Uterus (tissue), 4 donors: ENCODE data around the gene CCSER1. TPM values are rescaled to one million over a fixed set of nuclear protein-coding genes. Genes with fewer than 3 reads are reported as not detected.

Experiments used
- DNase-seq, 2 donors: peaks; one replicate each; pipeline ENCODE4 v3.0.0-alpha.2; 2019 to 2020
- H3K27ac ChIP-seq, 2 donors: fragments of 200-600 bp; sonication (generic); 1 replicate in 1 of 2; 2 replicates in 1 of 2; pipeline ENCODE4 v1.5.1; 2016 to 2018
- H3K27me3 ChIP-seq, 2 donors: fragments of 200-600 bp; sonication (generic); one replicate each; pipeline ENCODE4 v1.5.1; 2018 to 2019; ENCODE audit warnings: control low read depth in 1 of 2
- H3K36me3 ChIP-seq, 2 donors: fragments of 200-600 bp; sonication (generic); one replicate each; pipeline ENCODE4 v1.5.1; 2019; ENCODE audit warnings: control low read depth in 1 of 2
- H3K4me1 ChIP-seq, 2 donors: fragments of 200-600 bp; sonication (generic); one replicate each; pipeline ENCODE4 v1.5.1; 2018 to 2019; ENCODE audit warnings: control low read depth in 1 of 2
- H3K4me3 ChIP-seq, 2 donors: fragments of 200-600 bp; sonication (generic); 1 replicate in 1 of 2; 2 replicates in 1 of 2; pipeline ENCODE4 v1.5.1; 2018 to 2019; ENCODE audit warnings: mild to moderate bottlenecking in 1 of 2
- H3K9me3 ChIP-seq, 2 donors: fragments of 200-600 bp; sonication (generic); one replicate each; pipeline ENCODE4 v1.5.1; 2019; ENCODE audit warnings: control low read depth in 1 of 2
- CTCF ChIP-seq, 4 experiments: fragments of 200-600 bp in 2 of 4; fragments of 450-650 bp in 2 of 4; sonication (generic) in 2 of 4; IDR thresholded peaks; one replicate each; pipeline ENCODE4 v1.5.1; 2016 to 2019; ENCODE audit warnings: antibody characterized with exemption in 4 of 4, mild to moderate bottlenecking in 2 of 4, moderate library complexity in 1 of 4
- POLR2A ChIP-seq, 2 donors: fragments of 450-650 bp; IDR thresholded peaks; one replicate each; pipeline ENCODE4 v1.6.1; 2016; ENCODE audit warnings: antibody characterized with exemption in 2 of 2, mild to moderate bottlenecking in 1 of 2, moderate library complexity in 1 of 2
- intact Hi-C: fragments of 100-400 bp; cut with DNase I; formaldehyde crosslinking; loops from one replicate; pipeline ENCODE4 v1.15.1; 2023; ENCODE audit warnings: low total_unique reads
- total RNA-seq, 4 donors: library from RNA; depleted of rRNA in 3 of 4; stranded (reverse); fragments of >200 nt in 3 of 4; gene quantifications; one replicate each; pipeline versions ENCODE4 v1.1.0 to v1.2.4, GENCODE V29; 2014 to 2023
- donor health status: DM: yes; HTN: yes; CAD: no.

Gene CCSER1
- total RNA-seq, 4 donors from 2014 or later = 2.8 to 54.7 (median 11.9) TPM

GRCh38 chr4:90234916-90235547 is 107.8 kb downstream of the CCSER1 start:
- Histone ChIP-seq H3K27me3 (no peaks in the 10 kb centered on the region), H3K27ac (no peak overlapping the region), H3K9me3 (no peaks in the 10 kb centered on the region), H3K36me3 (no peaks in the 10 kb centered on the region), H3K4me3 (no peak overlapping the region), H3K4me1 (no peaks in the 10 kb centered on the region)
- TF ChIP-seq CTCF (IDR thresholded peaks at IDR 0.05) (no peak), POLR2A (IDR thresholded peaks at IDR 0.05) (no peak)
- intact Hi-C loops = no loop called here
- no peak for DNase-seq

- H3K4me3 ChIP-seq = no peak overlapping the region
- no peaks in the 10 kb centered on the region for H3K36me3 ChIP-seq
- no peaks in the 10 kb centered on the region for H3K27me3 ChIP-seq
- no peaks in the 10 kb centered on the region for H3K4me1 ChIP-seq
- intact Hi-C loops = no loop called here
- DNase-seq = no peak
- H3K27ac ChIP-seq = no peak overlapping the region
- no peak for TF ChIP-seq CTCF (IDR thresholded peaks at IDR 0.05)
- no peak for TF ChIP-seq POLR2A (IDR thresholded peaks at IDR 0.05)
- H3K9me3 ChIP-seq = no peaks in the 10 kb centered on the region
These were observed 110.7 kb downstream of the CCSER1 start for GRCh38 chr4:90237751-90238530.

GRCh38 chr4:90240333-90240732 is 113.1 kb downstream of the CCSER1 start:
- DNase-seq = no peak
- Histone ChIP-seq H3K36me3 (no peaks in the 10 kb centered on the region), H3K4me1 (no peaks in the 10 kb centered on the region), H3K27ac (no peak overlapping the region), H3K9me3 (no peaks in the 10 kb centered on the region), H3K27me3 (no peaks in the 10 kb centered on the region), H3K4me3 (no peak overlapping the region)
- intact Hi-C loops = no loop called here
- no peak for TF ChIP-seq CTCF (IDR thresholded peaks at IDR 0.05)
- TF ChIP-seq POLR2A (IDR thresholded peaks at IDR 0.05) = no peak

GRCh38 chr4:90241008-90241407 is 113.8 kb downstream of the CCSER1 start:
- Histone ChIP-seq H3K27me3 (no peaks in the 10 kb centered on the region), H3K9me3 (no peaks in the 10 kb centered on the region), H3K4me1 (no peaks in the 10 kb centered on the region), H3K27ac (no peak overlapping the region), H3K36me3 (no peaks in the 10 kb centered on the region), H3K4me3 (no peak overlapping the region)
- DNase-seq = no peak
- TF ChIP-seq POLR2A (IDR thresholded peaks at IDR 0.05) = no peak
- TF ChIP-seq CTCF (IDR thresholded peaks at IDR 0.05) = no peak
- intact Hi-C loops = no loop called here

- Histone ChIP-seq H3K4me3 (no peak overlapping the region), H3K9me3 (no peaks in the 10 kb centered on the region), H3K27ac (no peak overlapping the region), H3K27me3 (no peaks in the 10 kb centered on the region), H3K36me3 (no peaks in the 10 kb centered on the region), H3K4me1 (no peaks in the 10 kb centered on the region)
- no peak for DNase-seq
- intact Hi-C loops = no loop called here
- TF ChIP-seq CTCF (IDR thresholded peaks at IDR 0.05) = no peak
- TF ChIP-seq POLR2A (IDR thresholded peaks at IDR 0.05) = no peak
These were observed 118.6 kb downstream of the CCSER1 start for GRCh38 chr4:90245837-90246236.
